ENCODE results near the gene RPL32.

DNA sequence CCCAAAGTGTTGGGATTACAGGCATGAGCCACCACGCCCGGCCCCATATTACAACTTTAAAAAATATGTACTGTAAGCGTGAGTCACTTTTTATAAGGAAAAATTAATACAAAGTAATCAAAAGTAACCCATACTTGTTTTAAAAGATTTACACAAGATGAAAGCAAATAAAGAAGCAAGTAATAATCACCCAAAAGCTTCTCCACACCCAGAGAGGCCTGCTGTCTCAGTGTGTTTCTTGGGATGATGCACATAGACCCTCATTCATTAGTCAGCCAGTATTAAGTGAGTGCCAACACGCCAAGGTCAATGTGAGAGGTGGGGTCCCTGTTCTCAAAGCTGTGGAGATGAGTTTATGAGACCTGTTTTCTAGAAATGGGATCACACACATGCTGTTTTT lies 12.0 kb downstream of the RPL32 start:
- TF ChIP-seq, protein P1, sequence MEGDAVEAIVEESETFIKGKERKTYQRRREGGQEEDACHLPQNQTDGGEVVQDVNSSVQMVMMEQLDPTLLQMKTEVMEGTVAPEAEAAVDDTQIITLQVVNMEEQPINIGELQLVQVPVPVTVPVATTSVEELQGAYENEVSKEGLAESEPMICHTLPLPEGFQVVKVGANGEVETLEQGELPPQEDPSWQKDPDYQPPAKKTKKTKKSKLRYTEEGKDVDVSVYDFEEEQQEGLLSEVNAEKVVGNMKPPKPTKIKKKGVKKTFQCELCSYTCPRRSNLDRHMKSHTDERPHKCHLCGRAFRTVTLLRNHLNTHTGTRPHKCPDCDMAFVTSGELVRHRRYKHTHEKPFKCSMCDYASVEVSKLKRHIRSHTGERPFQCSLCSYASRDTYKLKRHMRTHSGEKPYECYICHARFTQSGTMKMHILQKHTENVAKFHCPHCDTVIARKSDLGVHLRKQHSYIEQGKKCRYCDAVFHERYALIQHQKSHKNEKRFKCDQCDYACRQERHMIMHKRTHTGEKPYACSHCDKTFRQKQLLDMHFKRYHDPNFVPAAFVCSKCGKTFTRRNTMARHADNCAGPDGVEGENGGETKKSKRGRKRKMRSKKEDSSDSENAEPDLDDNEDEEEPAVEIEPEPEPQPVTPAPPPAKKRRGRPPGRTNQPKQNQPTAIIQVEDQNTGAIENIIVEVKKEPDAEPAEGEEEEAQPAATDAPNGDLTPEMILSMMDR (IDR thresholded peaks at IDR 0.05) = no peak
- TF ChIP-seq POLR2A (IDR thresholded peaks at IDR 0.05) (no peak), POLR2AphosphoS5 (IDR thresholded peaks at IDR 0.05) (no peak)
